B cell (primary cell): ENCODE data around the gene PISD. TPM values are rescaled to one million over a fixed set of nuclear protein-coding genes. Genes with fewer than 3 reads are reported as not detected.

Experiments used
- ATAC-seq: fragments of 200-7000 bp; cut with Tn5 transposase; one replicate; pipeline ENCODE4 v1.10.0; 2021; ENCODE audit warnings: low read depth, mild to moderate bottlenecking, moderate number of reproducible peaks, moderate library complexity
- CTCF ChIA-PET: fragments of 350-600 bp; sonication (Branson Sonifier 250); formaldehyde crosslinking; loops from one replicate; lab custom pipeline; 2021; ENCODE audit warnings: antibody characterized with exemption, inconsistent platforms; lab: Charles Lee
- POLR2A ChIA-PET: fragments of 350-600 bp; sonication (Branson Sonifier 250); formaldehyde crosslinking; loops from one replicate; lab custom pipeline; 2021; ENCODE audit warnings: antibody characterized with exemption; lab: Charles Lee
- DNase-seq: peaks from one replicate; pipeline ENCODE4 v3.0.0; 2013
- H2AFZ ChIP-seq: 2 replicates; pipeline ENCODE4 v1.6.1; 2012; ENCODE audit warnings: mild to moderate bottlenecking, low read depth, low read length; ENCODE audit not compliant: insufficient read depth, poor library complexity, severe bottlenecking
- H3K27ac ChIP-seq, 2 donors: 1 replicate in 1 of 2; 2 replicates in 1 of 2; pipeline ENCODE4 v1.5.1; 2012 to 2013; ENCODE audit warnings: low read length in 2 of 2, mild to moderate bottlenecking in 2 of 2, moderate library complexity in 1 of 2
- H3K27me3 ChIP-seq, 4 experiments: fragments of 200-600 bp in 1 of 4; sonication (generic) in 1 of 4; replicated peaks in 1 of 4; 1 replicate in 2 of 4; 2 replicates in 2 of 4; pipeline versions ENCODE4 v1.6.1 to v1.7.0; 2013 to 2016; ENCODE audit warnings: low read length in 3 of 4, mild to moderate bottlenecking in 2 of 4, mixed read lengths in 1 of 4, moderate library complexity in 1 of 4; ENCODE audit not compliant: insufficient read depth in 4 of 4, control insufficient read depth in 3 of 4; ENCODE audit errors: control extremely low read depth in 1 of 4
- H3K36me3 ChIP-seq, 2 experiments: replicated peaks in 1 of 2; 1 replicate in 1 of 2; 2 replicates in 1 of 2; pipeline versions ENCODE4 v1.6.1 to v1.7.1; 2013; ENCODE audit warnings: low read length in 1 of 2; ENCODE audit not compliant: insufficient read depth in 2 of 2, control insufficient read depth in 1 of 2; ENCODE audit errors: control extremely low read depth in 1 of 2, extremely low read depth in 1 of 2
- H3K4me1 ChIP-seq, 2 donors: fragments of 200-600 bp in 1 of 2; sonication (generic) in 1 of 2; 1 replicate in 1 of 2; 2 replicates in 1 of 2; pipeline versions ENCODE4 v1.5.1 to v1.6.1; 2013 to 2017; ENCODE audit warnings: low read length in 2 of 2; ENCODE audit not compliant: control insufficient read depth in 2 of 2, insufficient read depth in 2 of 2
- H3K4me2 ChIP-seq: replicated peaks from 2 replicates; pipeline ENCODE3; 2012; ENCODE audit warnings: mild to moderate bottlenecking, low read depth, low read length; ENCODE audit not compliant: poor library complexity, severe bottlenecking
- H3K4me3 ChIP-seq, 5 experiments: fragments of 200-600 bp in 1 of 5; sonication (generic) in 1 of 5; 1 replicate in 3 of 5; 2 replicates in 2 of 5; pipeline versions ENCODE4 v1.5.1 to v1.7.0; 2011 to 2016; ENCODE audit warnings: low read length in 4 of 5, mild to moderate bottlenecking in 4 of 5, low read depth in 2 of 5, control low read depth in 1 of 5, moderate library complexity in 1 of 5; ENCODE audit not compliant: insufficient read depth in 1 of 5; ENCODE audit errors: control extremely low read depth in 1 of 5, extremely low read depth in 1 of 5
- H3K79me2 ChIP-seq: fragments of 200-600 bp; sonication (generic); one replicate; pipeline ENCODE4 v1.6.0; 2016; ENCODE audit warnings: low read length; ENCODE audit not compliant: control insufficient read depth, insufficient read depth
- H3K9ac ChIP-seq: fragments of 200-600 bp; sonication (generic); 2 replicates; pipeline ENCODE4 v1.6.1; 2017; ENCODE audit warnings: mild to moderate bottlenecking, low read length, moderate library complexity
- H3K9me3 ChIP-seq, 3 donors: one replicate each; pipeline versions ENCODE4 v1.6.1 to v1.7.1; 2013; ENCODE audit warnings: low read length in 2 of 3; ENCODE audit not compliant: control insufficient read depth in 2 of 3, insufficient read depth in 1 of 3; ENCODE audit errors: control extremely low read depth in 1 of 3
- H4K20me1 ChIP-seq: 2 replicates; pipeline ENCODE4 v1.6.0; 2012; ENCODE audit warnings: mild to moderate bottlenecking, low read length; ENCODE audit not compliant: insufficient read depth, control insufficient read depth, poor library complexity, severe bottlenecking
- H3K27ac Mint-ChIP-seq: one replicate; pipeline ENCODE4 v1.8.0; 2021; ENCODE audit warnings: mixed read lengths
- H3K27me3 Mint-ChIP-seq: one replicate; pipeline ENCODE4 v1.8.0; 2021; ENCODE audit warnings: mixed read lengths
- H3K4me1 Mint-ChIP-seq: one replicate; pipeline ENCODE4 v1.8.0; 2021; ENCODE audit warnings: mixed read lengths
- H3K4me3 Mint-ChIP-seq: one replicate; pipeline ENCODE4 v1.8.0; 2021; ENCODE audit warnings: mixed read lengths
- H3K9me3 Mint-ChIP-seq: one replicate; pipeline ENCODE4 v1.8.0; 2022; ENCODE audit warnings: mixed read lengths; ENCODE audit not compliant: insufficient read depth
- EZH2 ChIP-seq: IDR thresholded peaks from 2 replicates; pipeline ENCODE4 v1.6.1; 2012; ENCODE audit warnings: borderline replicate concordance, low read depth, mild to moderate bottlenecking, moderate library complexity, low read length; ENCODE audit not compliant: insufficient read depth, poor library complexity, severe bottlenecking
- WGBS: methylation state at CpG from one replicate; pipeline ENCODE4 v1.1.5; 2013; ENCODE audit warnings: missing lambda C conversion rate; ENCODE audit not compliant: insufficient coverage; 5-methylcytosine and 5-hydroxymethylcytosine counted together
- intact Hi-C: fragments of 100-400 bp; cut with micrococcal nuclease; formaldehyde crosslinking; loops from one replicate; pipeline ENCODE4 v1.10.0; 2022
- polyA plus RNA-seq: library from polyadenylated mRNA; depleted of rRNA; stranded (reverse); fragments of >200 nt; gene quantifications from 2 replicates; pipeline ENCODE4 v1.2.3, GENCODE V29; 2012
- total RNA-seq, 2 donors: library from RNA; stranded (reverse); fragments of 120-200 nt in 1 of 2; gene quantifications; 1 replicate in 1 of 2; 2 replicates in 1 of 2; pipeline versions ENCODE4 v1.2.3 to v1.2.4, GENCODE V29; 2013 to 2022
- TF ChIP-seq, protein P1 (sequence below): fragments of 200-600 bp; IDR thresholded peaks from one replicate; pipeline ENCODE4 v1.8.0; 2022; ENCODE audit warnings: antibody characterized with exemption, mild to moderate bottlenecking

Gene PISD
- total and polyA plus RNA-seq, 2 donors (not counting 1 experiment from before 2014, with no cell fraction given): 35.6 to 52.5 TPM

DNA sequence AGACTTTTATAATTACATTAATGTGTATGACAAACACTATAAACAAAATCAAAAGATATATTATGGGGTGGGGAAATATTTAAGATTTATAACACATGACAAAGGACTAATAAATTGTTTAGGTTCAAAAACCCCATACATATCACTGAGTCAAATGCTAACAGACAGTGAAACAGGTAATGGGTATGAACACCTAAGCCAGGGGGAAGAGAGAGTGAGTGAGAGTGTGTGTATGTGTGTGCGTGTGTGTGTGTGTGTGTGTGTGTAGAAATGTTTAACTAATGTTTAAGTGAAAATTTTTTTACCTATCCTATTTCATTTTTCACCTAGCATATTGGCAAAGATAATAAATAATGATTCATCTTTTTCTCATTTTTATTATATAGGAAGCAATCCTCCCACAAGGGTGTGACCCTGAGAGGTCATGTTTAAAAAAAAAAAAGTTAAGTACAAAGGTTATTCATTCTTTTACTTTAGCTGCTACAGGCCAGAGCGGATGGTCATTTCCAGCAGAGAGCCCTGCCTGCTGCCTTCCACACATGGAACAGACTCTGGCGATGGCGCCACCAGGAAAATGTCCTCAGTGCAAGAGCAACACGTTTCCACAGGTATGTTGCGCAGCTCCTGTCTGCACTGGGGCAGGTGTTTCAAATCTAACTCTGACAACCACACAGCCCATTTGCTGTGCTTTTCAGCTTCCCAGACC lies 72.9 kb downstream of the PISD start:
- Histone ChIP-seq H3K27ac (no peak overlapping the region), H3K79me2 (no peaks in the 10 kb centered on the region), H2AFZ (no peak overlapping the region), H4K20me1 (no peaks in the 10 kb centered on the region), H3K4me2 (no peak overlapping the region), H3K27me3 (no peaks in the 10 kb centered on the region), H3K4me1 (no peaks in the 10 kb centered on the region), H3K4me3 (no peak overlapping the region), H3K9me3 (no peaks in the 10 kb centered on the region), H3K9ac (no peak overlapping the region), H3K36me3 (peaks cover 0 to 40% of the 10 kb centered on the region in 2 experiments)
- TF ChIP-seq, protein P1, sequence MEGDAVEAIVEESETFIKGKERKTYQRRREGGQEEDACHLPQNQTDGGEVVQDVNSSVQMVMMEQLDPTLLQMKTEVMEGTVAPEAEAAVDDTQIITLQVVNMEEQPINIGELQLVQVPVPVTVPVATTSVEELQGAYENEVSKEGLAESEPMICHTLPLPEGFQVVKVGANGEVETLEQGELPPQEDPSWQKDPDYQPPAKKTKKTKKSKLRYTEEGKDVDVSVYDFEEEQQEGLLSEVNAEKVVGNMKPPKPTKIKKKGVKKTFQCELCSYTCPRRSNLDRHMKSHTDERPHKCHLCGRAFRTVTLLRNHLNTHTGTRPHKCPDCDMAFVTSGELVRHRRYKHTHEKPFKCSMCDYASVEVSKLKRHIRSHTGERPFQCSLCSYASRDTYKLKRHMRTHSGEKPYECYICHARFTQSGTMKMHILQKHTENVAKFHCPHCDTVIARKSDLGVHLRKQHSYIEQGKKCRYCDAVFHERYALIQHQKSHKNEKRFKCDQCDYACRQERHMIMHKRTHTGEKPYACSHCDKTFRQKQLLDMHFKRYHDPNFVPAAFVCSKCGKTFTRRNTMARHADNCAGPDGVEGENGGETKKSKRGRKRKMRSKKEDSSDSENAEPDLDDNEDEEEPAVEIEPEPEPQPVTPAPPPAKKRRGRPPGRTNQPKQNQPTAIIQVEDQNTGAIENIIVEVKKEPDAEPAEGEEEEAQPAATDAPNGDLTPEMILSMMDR: no peak
- no peak for TF ChIP-seq EZH2
- WGBS: 100% methylated on average over 5 of the region's 6 CpGs
- DNase-seq: no peak
- Mint-ChIP-seq H3K27ac (no peak overlapping the region), H3K27me3 (no peaks in the 10 kb centered on the region), H3K4me3 (no peak overlapping the region), H3K9me3 (no peaks in the 10 kb centered on the region), H3K4me1 (no peaks in the 10 kb centered on the region)
- CTCF ChIA-PET: no interaction called here
- ATAC-seq: no peak
- POLR2A ChIA-PET: no interaction called here
- intact Hi-C loops: no loop called here

DNA sequence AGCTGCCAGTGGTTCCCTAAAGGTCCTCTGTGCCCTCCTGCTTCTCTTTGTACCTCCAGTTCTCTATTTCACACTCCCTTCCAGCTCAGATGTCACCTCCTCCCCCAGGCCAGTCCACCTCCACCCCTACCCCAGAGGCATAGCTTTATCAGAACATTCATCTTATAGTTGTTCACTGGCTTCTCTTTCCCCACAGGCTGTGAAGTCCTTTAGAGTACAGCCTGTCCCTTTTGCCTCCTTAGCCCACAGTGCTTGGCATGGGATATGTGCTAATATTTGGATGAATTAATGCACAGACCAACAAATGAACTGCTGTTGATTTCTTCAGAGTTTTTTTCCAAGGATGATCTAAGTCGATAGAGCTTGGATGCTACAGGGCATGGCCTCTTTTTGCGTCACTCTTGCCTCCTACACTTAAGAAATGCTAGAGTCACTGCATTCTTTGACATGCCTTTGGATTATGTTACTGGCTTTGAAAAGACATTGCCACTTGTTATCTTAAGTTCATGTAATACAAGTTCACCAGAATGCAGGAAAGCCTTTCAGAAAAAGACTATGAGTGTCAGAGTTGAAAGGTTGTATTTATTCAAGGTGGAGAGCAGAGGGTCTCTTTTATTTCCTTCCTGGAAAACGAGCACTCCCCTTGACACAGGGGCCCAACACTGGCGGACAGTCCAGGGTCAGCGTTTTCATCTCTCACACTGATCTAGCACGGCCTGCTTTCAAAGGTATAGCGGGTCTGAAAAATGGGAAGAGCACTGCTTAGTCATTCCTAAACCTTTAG lies 75.7 kb downstream of the PISD start:
- Histone ChIP-seq H3K4me2 (no peak overlapping the region), H3K79me2 (no peaks in the 10 kb centered on the region), H4K20me1 (no peaks in the 10 kb centered on the region), H3K4me1 (peaks cover 5 to 12% of the 10 kb centered on the region in 2 donors), H3K4me3 (no peak overlapping the region), H3K27ac (no peak overlapping the region), H2AFZ (no peak overlapping the region), H3K9ac (no peak overlapping the region), H3K36me3 (peaks cover 0 to 47% of the 10 kb centered on the region in 2 experiments), H3K27me3 (no peaks in the 10 kb centered on the region), H3K9me3 (no peaks in the 10 kb centered on the region)
- TF ChIP-seq, protein P1: no peak
- no peak for TF ChIP-seq EZH2
- WGBS: 80% methylated on average over 4 of the region's 7 CpGs
- DNase-seq: no peak
- intact Hi-C loops: no loop called here
- POLR2A ChIA-PET: interaction anchor here (0.6 kb wide), 1 partner anchor 204 kb away, joined by 7 read pairs; no protein-coding TSS in a partner anchor
- no peaks in the 10 kb centered on the region for H3K9me3 Mint-ChIP-seq
- H3K4me3 Mint-ChIP-seq: no peak overlapping the region
- peaks cover 8% of the 10 kb centered on the region for H3K4me1 Mint-ChIP-seq
- ATAC-seq: no peak
- H3K27ac Mint-ChIP-seq: no peak overlapping the region
- no peaks in the 10 kb centered on the region for H3K27me3 Mint-ChIP-seq
- CTCF ChIA-PET: no interaction called here
